LNCAP (cell line): ENCODE results near the gene CYBRD1.
A peak's percentile ranks its signal among the peaks of the same experiment; 100 is the strongest.

Experiments used
- TF ChIP-seq, protein P1 (sequence below): fragments of 450-650 bp; IDR thresholded peaks from 2 replicates; pipeline ENCODE4 v1.5.1; 2017; ENCODE audit warnings: mild to moderate bottlenecking

Gene CYBRD1

GRCh38 chr2:171595896-171596295 is 73.6 kb downstream of the CYBRD1 start:
- TF ChIP-seq, protein P1, sequence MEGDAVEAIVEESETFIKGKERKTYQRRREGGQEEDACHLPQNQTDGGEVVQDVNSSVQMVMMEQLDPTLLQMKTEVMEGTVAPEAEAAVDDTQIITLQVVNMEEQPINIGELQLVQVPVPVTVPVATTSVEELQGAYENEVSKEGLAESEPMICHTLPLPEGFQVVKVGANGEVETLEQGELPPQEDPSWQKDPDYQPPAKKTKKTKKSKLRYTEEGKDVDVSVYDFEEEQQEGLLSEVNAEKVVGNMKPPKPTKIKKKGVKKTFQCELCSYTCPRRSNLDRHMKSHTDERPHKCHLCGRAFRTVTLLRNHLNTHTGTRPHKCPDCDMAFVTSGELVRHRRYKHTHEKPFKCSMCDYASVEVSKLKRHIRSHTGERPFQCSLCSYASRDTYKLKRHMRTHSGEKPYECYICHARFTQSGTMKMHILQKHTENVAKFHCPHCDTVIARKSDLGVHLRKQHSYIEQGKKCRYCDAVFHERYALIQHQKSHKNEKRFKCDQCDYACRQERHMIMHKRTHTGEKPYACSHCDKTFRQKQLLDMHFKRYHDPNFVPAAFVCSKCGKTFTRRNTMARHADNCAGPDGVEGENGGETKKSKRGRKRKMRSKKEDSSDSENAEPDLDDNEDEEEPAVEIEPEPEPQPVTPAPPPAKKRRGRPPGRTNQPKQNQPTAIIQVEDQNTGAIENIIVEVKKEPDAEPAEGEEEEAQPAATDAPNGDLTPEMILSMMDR = no peak

DNA sequence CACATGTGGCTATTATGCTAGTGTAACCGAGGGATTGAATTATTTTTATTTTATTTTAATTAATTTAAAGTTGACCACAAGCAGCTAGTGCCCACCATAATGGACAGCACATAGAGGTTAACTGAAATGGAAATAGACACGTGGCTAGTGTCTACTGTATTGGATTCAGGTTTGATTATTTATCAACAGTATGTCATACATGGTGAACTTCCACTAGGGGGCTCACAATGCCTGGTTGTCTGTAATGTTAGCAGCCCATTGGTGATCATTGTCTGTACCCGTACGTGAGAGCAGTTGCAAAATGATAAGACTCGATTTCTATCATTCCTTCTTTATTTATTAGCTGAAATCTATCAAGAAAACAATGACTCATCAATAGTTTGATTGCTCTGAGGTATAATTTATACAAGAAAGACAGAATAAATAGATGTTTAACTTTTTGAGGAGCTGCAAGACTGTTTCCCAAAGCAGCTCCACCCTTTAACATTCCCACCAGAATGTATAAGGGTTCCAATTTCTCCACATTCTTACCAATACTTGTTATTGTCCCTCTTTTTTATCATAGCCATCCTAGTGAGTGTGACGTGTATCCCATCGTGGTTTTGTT is 76.5 kb downstream of the CYBRD1 start:
- TF ChIP-seq, protein P1 = peak; percentile 72

GRCh38 chr2:171600126-171600525 is 77.9 kb downstream of the CYBRD1 start:
- TF ChIP-seq, protein P1 = no peak

- TF ChIP-seq, protein P1 = no peak
These were observed 80.1 kb downstream of the CYBRD1 start for GRCh38 chr2:171602352-171602751.
